Neural progenitor cell (in vitro differentiated cells): Measurements from ENCODE around the gene SPDL1. TPM values are rescaled to one million over a fixed set of nuclear protein-coding genes. Genes with fewer than 3 reads are reported as not detected.

Experiments used
- DNase-seq: peaks from one replicate; pipeline ENCODE4 v3.0.0-alpha.2; 2016; ENCODE audit warnings: low spot score
- H2AFZ ChIP-seq: fragments of 200-600 bp; sonication (generic); replicated peaks from 2 replicates; pipeline ENCODE4 v1.6.1; 2016; ENCODE audit warnings: antibody characterized with exemption
- H3F3A ChIP-seq: fragments of 200-600 bp; sonication (generic); 2 replicates; pipeline ENCODE4 v1.6.1; 2016; ENCODE audit warnings: antibody characterized with exemption, low read depth
- H3K27ac ChIP-seq: fragments of 200-600 bp; sonication (generic); 2 replicates; pipeline ENCODE4 v1.5.1; 2016; ENCODE audit warnings: mild to moderate bottlenecking
- H3K27me3 ChIP-seq: fragments of 200-600 bp; sonication (generic); 2 replicates; pipeline ENCODE4 v1.6.1; 2016; ENCODE audit warnings: mild to moderate bottlenecking, moderate library complexity
- H3K36me3 ChIP-seq: fragments of 200-600 bp; sonication (generic); 2 replicates; pipeline ENCODE4 v1.5.1; 2016
- H3K4me1 ChIP-seq: fragments of 200-600 bp; sonication (generic); 2 replicates; pipeline ENCODE4 v1.6.1; 2016; ENCODE audit warnings: mixed run types
- H3K4me2 ChIP-seq: fragments of 200-600 bp; sonication (generic); 2 replicates; pipeline ENCODE4 v1.6.1; 2016
- H3K4me3 ChIP-seq: fragments of 200-600 bp; sonication (generic); 2 replicates; pipeline ENCODE4 v1.5.1; 2016
- H3K79me2 ChIP-seq: fragments of 200-600 bp; sonication (generic); 2 replicates; pipeline ENCODE4 v1.6.1; 2016; ENCODE audit warnings: low read depth
- H3K9ac ChIP-seq: fragments of 200-600 bp; sonication (generic); 2 replicates; pipeline ENCODE4 v1.6.1; 2016
- H3K9me3 ChIP-seq: fragments of 200-600 bp; sonication (generic); 2 replicates; pipeline ENCODE4 v1.5.1; 2016; ENCODE audit warnings: low read depth
- H4K20me1 ChIP-seq: fragments of 200-600 bp; sonication (generic); 2 replicates; pipeline ENCODE4 v1.6.1; 2016; ENCODE audit warnings: low read depth
- H3K27ac Mint-ChIP-seq: 3 replicates; pipeline ENCODE4 v1.8.0; 2021; ENCODE audit warnings: mixed read lengths
- H3K27me3 Mint-ChIP-seq: 2 replicates; pipeline ENCODE4 v1.8.0; 2022; ENCODE audit warnings: low read depth, mild to moderate bottlenecking, inconsistent platforms, moderate library complexity, mixed read lengths; ENCODE audit not compliant: insufficient read depth
- H3K36me3 Mint-ChIP-seq: 3 replicates; pipeline ENCODE4 v1.8.0; 2021; ENCODE audit warnings: mixed read lengths
- H3K4me1 Mint-ChIP-seq: 3 replicates; pipeline ENCODE4 v1.8.0; 2021; ENCODE audit warnings: mixed read lengths
- H3K4me3 Mint-ChIP-seq: 3 replicates; pipeline ENCODE4 v1.8.0; 2021; ENCODE audit warnings: mild to moderate bottlenecking, moderate library complexity, mixed read lengths
- H3K9me3 Mint-ChIP-seq: 3 replicates; pipeline ENCODE4 v1.8.0; 2020; ENCODE audit warnings: mixed read lengths
- EZH2 ChIP-seq: fragments of 200-600 bp; sonication (generic); IDR thresholded peaks from 2 replicates; pipeline ENCODE4 v1.6.1; 2017; ENCODE audit warnings: antibody characterized with exemption, mild to moderate bottlenecking, moderate library complexity
- EZH2phosphoT487 ChIP-seq: fragments of 200-600 bp; sonication (generic); IDR thresholded peaks from 2 replicates; pipeline ENCODE4 v1.6.1; 2017; ENCODE audit warnings: antibody characterized with exemption
- total RNA-seq: library from RNA; depleted of rRNA; stranded (reverse); fragments of >200 nt; gene quantifications from 2 replicates; pipeline ENCODE4 v1.2.3, GENCODE V29; 2015; ENCODE audit warnings: low replicate concordance
- TF ChIP-seq, protein P1 (sequence below): fragments of 200-600 bp; sonication (generic); IDR thresholded peaks from 2 replicates; pipeline ENCODE4 v1.5.1; 2017; ENCODE audit warnings: antibody characterized with exemption, mild to moderate bottlenecking

The SPDL1 gene
- total RNA-seq, 1 donor from 2014 or later = 91.4 TPM

DNA sequence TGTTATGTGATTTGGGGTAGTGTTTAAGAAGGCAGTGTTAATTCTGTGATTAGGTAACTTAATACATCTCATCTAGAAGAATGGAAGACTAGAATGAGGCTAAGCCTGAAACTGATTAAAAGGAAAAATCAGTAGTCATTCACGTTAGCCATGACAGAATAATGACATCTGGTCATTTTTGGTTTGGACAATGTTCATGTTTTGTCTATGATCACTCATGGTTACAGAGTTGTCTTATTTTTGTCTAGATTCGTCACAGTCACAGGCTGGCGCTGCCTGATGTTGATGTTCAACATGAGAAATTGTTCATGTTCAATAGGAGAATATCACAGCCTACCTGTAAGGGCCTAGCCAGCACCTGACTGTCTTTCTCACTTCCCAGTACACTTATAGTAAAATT lies 44.0 kb downstream of the SPDL1 start:
- no peak for DNase-seq
- Mint-ChIP-seq H3K27me3 (no peaks in the 10 kb centered on the region), H3K36me3 (no peaks in the 10 kb centered on the region), H3K27ac (no peak overlapping the region), H3K4me1 (no peaks in the 10 kb centered on the region), H3K9me3 (peaks cover 7% of the 10 kb centered on the region), H3K4me3 (no peak overlapping the region)
- Histone ChIP-seq H3K4me1 (no peaks in the 10 kb centered on the region), H3K4me3 (no peak overlapping the region), H3K9ac (no peak overlapping the region), H3K79me2 (no peaks in the 10 kb centered on the region), H3F3A (no peaks in the 10 kb centered on the region), H3K27me3 (no peaks in the 10 kb centered on the region), H3K27ac (no peak overlapping the region), H3K4me2 (no peak overlapping the region), H2AFZ (no peak overlapping the region), H3K9me3 (no peaks in the 10 kb centered on the region), H4K20me1 (no peaks in the 10 kb centered on the region), H3K36me3 (no peaks in the 10 kb centered on the region)
- TF ChIP-seq, protein P1, sequence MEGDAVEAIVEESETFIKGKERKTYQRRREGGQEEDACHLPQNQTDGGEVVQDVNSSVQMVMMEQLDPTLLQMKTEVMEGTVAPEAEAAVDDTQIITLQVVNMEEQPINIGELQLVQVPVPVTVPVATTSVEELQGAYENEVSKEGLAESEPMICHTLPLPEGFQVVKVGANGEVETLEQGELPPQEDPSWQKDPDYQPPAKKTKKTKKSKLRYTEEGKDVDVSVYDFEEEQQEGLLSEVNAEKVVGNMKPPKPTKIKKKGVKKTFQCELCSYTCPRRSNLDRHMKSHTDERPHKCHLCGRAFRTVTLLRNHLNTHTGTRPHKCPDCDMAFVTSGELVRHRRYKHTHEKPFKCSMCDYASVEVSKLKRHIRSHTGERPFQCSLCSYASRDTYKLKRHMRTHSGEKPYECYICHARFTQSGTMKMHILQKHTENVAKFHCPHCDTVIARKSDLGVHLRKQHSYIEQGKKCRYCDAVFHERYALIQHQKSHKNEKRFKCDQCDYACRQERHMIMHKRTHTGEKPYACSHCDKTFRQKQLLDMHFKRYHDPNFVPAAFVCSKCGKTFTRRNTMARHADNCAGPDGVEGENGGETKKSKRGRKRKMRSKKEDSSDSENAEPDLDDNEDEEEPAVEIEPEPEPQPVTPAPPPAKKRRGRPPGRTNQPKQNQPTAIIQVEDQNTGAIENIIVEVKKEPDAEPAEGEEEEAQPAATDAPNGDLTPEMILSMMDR = no peak
- TF ChIP-seq EZH2 = no peak
- TF ChIP-seq EZH2phosphoT487 = no peak

DNA sequence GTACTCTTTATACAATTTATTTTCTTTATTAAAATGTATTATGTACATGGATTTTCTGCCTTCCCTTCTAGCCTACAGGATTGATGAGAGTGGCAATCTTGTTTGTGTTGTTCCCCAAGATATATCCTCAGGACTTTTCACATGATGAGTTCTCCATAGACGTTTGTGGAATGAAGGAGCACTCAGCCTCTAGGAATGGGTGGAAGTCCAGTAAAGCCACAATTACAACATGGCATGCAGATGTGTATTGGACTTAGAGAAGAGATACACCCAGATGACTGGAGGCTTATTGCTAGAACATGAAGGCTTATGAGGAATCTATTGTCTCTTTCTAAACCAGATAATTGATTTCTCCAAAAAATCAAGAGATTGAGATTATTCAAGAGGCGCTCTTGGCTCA lies 45.3 kb downstream of the SPDL1 start:
- no peaks in the 10 kb centered on the region for H3K27me3 ChIP-seq
- H3K9ac ChIP-seq = no peak overlapping the region
- no peak overlapping the region for H3K4me3 ChIP-seq
- no peaks in the 10 kb centered on the region for H4K20me1 ChIP-seq
- Mint-ChIP-seq H3K27ac (no peak overlapping the region), H3K4me1 (no peaks in the 10 kb centered on the region), H3K9me3 (peaks cover 2% of the 10 kb centered on the region), H3K27me3 (no peaks in the 10 kb centered on the region), H3K4me3 (no peak overlapping the region), H3K36me3 (no peaks in the 10 kb centered on the region)
- no peak overlapping the region for H2AFZ ChIP-seq
- no peaks in the 10 kb centered on the region for H3K36me3 ChIP-seq
- TF ChIP-seq EZH2 (no peak), EZH2phosphoT487 (no peak)
- TF ChIP-seq, protein P1 = no peak
- no peak for DNase-seq
- no peaks in the 10 kb centered on the region for H3K79me2 ChIP-seq
- H3K4me1 ChIP-seq = no peaks in the 10 kb centered on the region
- H3K27ac ChIP-seq = no peak overlapping the region
- H3F3A ChIP-seq = no peaks in the 10 kb centered on the region
- no peaks in the 10 kb centered on the region for H3K9me3 ChIP-seq
- H3K4me2 ChIP-seq = no peak overlapping the region

GRCh38 chr5:169629847-169630548 lies 46.4 kb downstream of the SPDL1 start:
- TF ChIP-seq EZH2 (no peak), EZH2phosphoT487 (no peak)
- TF ChIP-seq, protein P1 = no peak
- Mint-ChIP-seq H3K27ac (no peak overlapping the region), H3K4me1 (no peaks in the 10 kb centered on the region), H3K9me3 (no peaks in the 10 kb centered on the region), H3K36me3 (no peaks in the 10 kb centered on the region), H3K4me3 (no peak overlapping the region), H3K27me3 (no peaks in the 10 kb centered on the region)
- Histone ChIP-seq H3K36me3 (no peaks in the 10 kb centered on the region), H3K4me3 (no peak overlapping the region), H3F3A (no peaks in the 10 kb centered on the region), H3K9ac (no peak overlapping the region), H2AFZ (no peak overlapping the region), H3K27ac (no peak overlapping the region), H3K4me1 (no peaks in the 10 kb centered on the region), H3K79me2 (no peaks in the 10 kb centered on the region), H4K20me1 (no peaks in the 10 kb centered on the region), H3K4me2 (no peak overlapping the region), H3K9me3 (no peaks in the 10 kb centered on the region), H3K27me3 (no peaks in the 10 kb centered on the region)
- no peak for DNase-seq
